ENCODE data around the gene ZSCAN9.

The ZSCAN9 gene

DNA sequence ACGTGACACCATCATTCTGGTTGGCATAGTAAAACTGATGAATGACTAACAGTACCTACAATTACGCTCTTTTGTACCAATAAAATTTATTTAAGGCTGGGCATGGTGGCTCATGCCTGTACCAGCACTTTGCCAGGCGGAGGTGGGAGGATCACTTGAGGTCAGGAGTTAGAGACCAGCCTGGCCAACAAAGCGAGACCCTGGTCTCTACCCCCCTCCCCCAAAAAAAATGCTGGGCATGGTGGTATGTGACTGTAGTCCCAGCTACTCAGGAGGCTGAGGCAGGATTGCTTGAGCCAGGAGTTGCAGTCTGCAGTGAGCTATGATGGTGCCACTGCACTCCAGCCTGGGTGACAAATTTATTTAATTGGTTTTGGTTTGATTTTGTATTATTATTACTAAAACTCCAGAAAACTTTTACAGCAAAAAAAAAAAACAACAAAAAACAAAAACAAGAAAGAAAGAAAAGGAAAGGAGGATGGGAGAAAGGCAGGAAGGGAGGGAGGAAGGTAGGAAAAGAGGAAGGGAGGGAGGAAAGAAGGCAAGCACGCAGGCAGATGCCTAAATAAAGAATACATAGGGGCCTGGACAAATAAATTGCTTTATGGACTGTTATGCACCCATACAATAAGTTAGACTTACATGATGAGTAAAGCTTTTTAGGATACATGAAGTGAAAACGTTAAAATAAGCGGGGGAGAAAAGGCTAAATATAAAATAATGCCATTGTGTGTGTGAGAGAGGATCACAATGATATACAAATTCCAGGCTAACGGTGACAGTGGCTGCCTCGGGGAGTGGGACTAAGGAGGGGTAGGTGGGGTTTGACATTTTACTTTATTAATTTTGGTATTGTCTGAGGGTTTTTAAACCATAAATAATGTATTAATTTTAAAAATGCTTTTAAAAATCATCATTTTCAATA, 682 bp upstream of the ZSCAN9 start:
- DNase-seq = no peak

DNA sequence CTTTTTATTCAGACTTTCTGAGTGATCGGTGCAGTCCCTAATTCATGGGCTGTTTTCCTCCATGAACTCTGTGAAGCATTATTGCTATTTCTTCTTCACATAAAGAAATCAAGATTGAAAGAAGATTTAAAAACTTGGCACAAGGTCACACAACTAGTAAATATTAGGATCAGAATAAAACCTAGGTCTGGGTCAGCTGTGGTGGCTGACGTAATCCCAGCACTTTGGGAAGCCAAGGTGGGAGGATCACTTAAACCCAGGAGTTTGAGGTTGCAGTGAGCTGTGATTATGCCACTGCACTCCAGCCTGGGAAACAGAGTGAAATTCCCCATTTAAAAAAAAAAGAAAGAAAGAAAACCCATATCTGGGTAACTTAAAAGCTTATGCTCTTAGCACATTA, 1.4 kb downstream of the ZSCAN9 start:
- DNase-seq = no peak

DNA sequence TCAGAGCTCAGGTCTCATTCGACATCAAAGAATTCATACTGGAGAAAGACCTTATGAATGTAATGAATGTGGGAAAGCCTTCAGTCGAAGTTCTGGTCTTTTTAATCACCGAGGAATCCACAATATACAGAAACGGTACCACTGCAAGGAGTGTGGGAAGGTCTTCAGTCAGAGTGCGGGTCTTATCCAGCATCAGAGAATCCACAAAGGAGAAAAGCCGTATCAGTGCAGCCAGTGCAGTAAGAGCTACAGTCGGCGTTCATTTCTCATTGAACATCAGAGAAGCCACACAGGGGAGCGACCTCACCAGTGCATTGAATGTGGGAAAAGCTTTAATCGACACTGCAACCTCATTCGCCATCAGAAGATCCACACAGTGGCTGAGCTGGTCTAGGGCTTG, 7.7 kb downstream of the ZSCAN9 start:
- no peak for DNase-seq

DNA sequence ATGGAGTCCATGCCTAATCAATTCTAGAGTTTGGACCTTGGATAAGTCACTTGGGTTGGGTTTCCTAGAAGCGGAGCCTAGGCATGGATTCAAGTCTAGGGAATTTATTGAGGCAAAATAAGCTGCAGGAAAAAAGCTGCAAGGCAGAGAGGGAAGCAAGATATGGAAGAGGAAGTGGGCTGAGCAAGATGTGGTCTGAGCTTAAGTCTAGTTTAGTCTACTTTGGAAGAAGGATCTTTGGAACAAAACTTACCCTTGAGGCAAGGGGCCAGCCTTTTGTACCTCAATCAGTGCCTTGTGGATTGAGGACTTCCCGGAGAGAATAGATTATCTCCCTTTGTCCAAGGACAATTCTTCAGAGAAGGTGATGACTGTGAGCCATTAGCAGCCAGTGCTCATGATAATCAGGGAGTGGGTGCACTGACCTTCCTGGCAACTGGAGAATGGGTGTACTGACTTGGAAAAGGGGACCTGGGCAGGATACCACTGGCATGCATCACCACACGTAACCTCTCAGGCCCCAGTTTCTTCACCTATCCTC, 10.9 kb downstream of the ZSCAN9 start:
- DNase-seq = no peak

DNA sequence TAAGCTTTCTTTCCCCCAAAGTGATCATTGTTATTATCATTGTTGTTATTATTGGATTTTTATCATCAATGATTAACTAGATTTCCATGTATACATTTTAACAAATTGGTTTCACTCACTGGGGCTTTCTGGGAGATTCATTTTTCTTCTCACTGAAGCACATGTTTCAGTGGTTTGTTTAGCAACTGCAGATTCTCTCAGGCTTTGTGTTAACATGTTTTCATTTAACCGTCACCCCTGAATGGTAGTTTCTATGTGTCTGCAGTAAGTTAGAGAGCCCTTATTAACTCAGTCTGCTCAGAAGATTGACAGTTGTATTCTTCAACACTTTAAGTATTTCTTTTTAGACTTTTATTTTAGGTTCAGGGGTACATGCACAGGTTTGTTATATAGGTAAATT, 14.6 kb downstream of the ZSCAN9 start:
- no peak for DNase-seq

DNA sequence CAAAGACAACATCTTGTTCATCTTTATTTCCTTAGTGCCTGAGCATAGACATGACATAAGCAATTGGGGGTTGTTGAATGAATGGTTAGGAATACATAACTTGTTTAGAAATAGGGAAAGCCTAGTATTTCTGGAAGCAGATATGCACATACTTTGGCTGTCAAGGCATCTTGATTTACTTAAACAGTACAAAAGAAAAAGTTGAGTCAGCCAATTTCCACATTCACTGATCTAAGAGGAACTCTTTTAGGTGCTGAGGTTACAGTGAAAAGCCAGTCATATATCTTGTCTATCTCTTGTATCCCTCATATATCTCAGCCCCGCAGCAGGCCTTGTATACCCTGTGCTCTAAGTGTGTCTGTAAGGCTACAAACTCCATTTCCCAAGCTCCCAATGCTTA, 15.4 kb downstream of the ZSCAN9 start:
- DNase-seq = no peak

DNA sequence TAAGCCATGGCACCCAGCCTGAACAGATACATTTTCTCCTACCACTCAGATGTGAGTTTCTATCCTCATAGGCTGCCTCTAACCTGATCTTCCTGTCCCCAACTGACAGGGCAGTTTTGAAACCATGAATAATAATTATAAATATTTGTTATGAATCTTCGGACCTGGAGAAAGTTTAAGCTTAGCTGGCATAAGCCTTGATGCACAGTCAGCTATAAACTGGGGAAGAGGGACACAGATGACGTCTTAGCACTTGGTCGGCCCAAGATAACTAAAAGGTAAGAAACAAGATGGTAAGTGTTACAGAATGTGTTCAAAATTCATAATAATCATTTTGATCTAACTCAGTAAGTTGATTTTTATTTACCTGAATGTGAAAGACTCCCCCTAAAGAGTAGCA, 18.9 kb downstream of the ZSCAN9 start:
- no peak for DNase-seq

DNA sequence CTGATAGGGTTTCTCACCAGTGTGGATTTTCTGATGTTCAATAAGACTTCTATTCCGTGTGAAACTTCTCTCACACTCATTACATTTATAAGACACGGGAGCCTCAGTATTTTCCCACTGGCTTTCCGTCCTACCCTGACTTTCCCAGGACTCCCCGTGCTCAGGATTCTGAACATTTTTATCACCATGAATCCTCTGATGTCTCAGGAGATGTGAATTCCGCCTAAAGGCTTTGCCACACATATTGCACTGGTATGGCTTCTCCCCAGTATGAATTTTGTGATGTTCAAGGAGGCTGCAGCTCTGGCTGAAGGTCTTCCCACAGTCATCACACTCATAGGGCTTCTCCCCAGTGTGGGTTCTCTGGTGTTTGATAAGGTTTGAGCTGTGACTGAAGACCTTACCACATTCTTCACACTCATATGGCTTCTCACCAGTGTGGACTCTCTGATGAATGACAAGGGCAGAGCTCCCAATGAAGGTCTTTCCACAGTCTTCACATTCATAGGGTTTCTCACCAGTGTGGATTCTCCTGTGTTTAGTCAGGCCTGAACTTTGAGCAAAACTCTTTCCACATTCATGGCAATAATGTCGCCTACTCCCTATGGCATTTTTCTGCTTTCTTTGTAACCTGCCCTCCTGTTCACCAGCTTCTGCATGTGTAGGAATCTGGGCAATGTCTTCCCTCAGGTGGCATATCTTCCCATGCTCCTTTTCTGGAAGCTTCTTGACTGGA, 20.3 kb downstream of the ZSCAN9 start:
- no peak for DNase-seq

DNA sequence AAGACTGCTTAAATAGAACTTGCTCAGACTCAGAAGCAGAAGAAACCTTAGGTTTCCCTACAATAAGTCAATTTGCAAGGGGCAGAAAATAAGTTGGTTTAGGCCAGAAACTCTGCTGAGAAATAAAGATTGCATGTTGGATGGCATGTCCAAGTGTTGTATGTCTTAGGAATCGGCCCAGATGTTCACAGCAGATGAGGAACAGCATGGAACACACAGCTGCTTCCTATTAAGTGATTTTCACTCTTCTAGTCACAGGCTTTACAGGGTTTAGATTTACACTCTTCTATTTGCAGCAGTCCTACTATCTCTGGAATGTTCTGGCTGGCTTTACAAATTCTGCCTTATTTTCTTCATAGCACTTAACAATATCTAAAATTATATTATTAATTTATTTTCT, 23.8 kb downstream of the ZSCAN9 start:
- no peak for DNase-seq

DNA sequence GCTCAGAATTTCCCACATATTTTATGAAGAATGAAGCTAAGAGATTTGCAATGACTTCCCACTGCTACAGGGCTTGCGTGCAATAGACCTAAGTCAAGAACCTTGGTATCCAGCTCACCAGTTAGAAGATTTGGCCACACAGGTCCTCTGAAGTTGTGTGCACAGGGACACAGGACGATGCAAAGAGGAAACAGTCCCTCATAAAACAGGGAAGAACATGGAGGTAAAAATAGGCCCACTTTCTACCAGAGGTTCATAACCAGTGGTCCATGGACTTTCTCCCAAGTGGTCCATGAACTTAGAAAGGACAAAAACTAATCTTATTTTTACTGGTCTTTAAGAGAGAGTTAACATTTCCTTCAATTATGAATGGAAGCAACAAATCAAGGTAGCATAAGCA, 25.7 kb downstream of the ZSCAN9 start:
- no peak for DNase-seq

DNA sequence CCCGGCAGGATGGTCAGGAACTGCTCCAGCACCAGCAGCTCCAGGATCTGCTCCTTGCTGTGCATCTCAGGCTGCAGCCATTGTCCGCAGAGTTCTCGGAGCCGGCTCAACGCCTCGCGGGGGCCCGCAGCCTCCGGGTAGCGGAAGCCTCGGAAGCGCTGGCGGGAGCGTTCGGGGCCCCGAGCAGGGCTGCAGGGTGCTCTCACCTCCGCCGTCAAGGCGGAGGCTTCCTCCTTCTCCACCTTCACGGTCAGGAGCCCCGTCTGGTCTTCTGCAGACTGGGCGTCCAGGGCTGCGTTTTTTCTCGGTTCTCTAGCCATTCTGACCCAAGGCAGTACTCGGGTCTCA, 26.6 kb downstream of the ZSCAN9 start:
- peak; percentile 53 for DNase-seq

DNA sequence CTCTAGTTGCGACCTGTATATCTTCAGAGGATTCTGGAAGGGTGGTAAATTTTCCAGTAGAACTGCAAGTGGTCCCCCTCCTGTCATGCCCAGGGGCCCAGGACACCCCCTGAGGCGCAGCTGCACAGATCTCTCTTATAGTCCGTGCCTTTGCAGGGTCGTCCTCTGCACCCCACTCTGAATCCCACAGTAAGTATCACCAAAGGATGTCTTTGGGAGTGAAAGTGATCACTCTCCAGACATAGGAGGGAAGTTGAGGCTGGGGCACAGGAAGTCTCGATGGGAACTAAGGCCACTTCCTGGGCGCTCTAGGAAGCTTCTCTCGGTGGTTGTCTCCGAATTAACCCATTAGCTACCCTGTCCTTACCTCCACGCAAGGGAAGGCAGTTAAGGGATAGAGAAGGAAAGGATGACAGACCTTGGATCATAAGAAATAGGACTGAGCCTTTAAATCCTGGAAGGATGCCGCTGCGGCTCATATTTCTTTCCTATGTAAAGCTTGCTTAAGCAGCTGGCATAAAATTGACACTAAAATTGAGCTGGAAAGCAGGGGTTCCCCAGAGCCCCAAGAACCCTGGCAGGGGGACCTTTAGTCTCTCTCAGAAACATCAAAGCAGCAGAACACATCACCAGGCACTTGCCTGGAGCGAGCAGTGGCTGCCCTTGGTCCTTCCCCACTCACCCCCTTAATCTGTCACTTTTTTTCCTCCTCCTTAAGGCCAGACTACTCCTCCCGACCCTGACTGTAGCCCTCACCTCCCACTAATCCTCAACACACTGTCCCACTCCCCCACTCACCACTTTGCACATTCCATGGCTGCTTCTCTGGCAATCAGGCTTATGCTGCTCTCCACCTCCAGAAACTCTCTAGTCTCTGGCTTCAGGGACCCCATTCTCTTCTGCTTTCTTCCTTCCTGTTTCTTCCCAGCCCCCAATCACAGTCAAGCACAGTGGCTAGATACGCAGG, 27.2 kb downstream of the ZSCAN9 start, which contains the start of gene ZKSCAN4:
TSS of gene ZKSCAN4 (minus strand) at position 261 of the 967 bp plus-strand sequence. CDS start 289 bp downstream, outside the sequence.
- peak; percentile 96 for DNase-seq

DNA sequence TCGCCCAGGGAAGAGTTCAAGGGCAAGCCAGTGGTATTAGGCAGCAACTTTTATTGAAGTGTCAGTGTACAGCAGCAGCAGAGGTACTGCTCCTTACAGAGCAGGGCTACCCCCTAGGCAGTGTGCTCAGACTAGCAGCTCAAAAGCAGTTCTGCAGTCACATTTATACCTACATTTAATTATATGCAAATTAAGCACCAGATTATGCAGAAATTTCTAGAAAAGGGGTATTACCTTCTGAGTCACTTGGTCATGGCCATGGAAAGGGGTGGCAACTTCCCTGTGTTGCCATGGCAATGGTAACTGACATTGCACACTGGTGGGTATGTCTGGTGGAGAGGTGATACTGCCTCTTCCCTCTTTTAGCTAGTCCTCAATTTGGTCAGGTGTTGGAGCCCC, 29.0 kb downstream of the ZSCAN9 start:
- DNase-seq = peak; percentile 49

DNA sequence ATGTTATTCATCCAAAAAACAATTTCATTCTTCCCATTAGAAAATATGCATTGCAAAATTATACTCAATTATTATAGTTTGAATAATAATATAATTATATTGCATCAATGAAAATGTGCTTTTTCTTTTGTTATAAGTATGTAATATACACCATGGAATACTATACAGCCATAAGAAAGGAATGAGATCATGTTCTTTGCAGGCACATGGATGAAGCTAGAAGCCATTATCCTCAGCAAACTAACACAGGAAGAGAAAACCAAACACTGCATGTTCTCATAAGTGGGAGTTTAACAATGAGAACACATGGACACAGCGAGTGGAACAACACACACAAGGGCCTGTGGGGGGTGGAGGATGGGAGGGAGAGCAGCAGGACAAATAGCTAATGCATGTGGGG, 32.0 kb downstream of the ZSCAN9 start:
- DNase-seq = no peak

DNA sequence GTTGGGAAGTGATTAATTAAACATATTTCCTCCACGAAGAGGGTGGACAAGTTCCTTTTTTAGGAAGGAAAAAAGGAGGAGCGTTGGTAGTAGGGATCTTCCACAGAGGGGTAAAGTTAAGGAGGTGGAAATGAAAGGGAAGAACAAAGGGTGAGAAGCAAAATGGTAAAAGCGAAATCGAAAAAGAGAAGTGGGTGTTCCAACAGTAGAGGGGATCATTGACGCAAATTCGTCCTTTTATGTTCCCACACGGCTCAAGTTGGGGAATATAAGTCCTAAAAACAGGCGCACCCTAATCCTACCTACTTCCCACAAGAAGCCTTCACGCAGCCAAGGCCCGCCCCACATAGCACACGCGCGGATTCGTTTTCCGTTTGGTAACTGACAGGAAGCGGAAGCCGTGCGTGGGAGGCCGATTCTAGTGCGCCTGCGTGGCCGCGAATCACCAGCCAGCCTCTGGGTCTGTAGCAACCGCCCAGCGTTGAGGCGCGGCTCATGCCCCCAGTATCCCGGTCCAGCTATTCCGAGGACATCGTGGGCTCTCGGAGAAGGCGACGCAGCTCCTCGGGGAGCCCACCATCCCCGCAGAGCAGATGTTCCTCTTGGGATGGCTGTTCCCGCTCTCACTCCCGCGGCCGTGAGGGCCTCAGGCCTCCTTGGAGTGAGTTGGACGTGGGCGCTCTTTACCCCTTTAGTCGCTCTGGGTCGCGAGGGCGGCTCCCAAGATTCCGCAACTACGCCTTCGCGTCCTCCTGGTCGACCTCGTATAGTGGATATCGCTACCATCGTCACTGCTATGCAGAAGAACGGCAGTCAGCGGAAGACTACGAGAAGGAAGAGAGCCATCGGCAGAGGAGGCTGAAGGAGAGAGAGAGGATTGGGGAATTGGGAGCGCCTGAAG, 34.1 kb downstream of the ZSCAN9 start, which contains the start of gene NKAPL:
TSS of gene NKAPL (plus strand) at position 421 of the 901 bp plus-strand sequence. CDS start at position 496, 75 bp downstream.
- peak; percentile 76 for DNase-seq

DNA sequence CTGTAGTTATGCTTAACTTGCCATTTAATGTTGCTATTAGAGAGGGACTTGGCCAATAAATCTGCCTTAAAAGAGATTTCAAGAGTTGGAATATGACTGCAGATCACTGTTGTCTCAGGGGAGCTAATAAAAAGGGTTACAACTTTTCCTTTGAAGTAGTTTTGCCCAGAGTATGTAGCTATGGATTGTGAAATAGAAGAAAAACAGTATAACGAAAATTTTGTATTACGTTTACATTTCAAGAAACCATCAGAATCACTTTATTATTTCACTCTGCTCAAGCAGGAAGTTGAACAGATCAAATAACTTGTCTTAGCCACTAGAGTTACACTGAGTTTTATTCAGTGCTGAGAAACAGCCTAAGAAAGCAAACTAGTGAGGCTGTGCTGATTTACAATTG, 38.8 kb downstream of the ZSCAN9 start:
- DNase-seq = no peak

DNA sequence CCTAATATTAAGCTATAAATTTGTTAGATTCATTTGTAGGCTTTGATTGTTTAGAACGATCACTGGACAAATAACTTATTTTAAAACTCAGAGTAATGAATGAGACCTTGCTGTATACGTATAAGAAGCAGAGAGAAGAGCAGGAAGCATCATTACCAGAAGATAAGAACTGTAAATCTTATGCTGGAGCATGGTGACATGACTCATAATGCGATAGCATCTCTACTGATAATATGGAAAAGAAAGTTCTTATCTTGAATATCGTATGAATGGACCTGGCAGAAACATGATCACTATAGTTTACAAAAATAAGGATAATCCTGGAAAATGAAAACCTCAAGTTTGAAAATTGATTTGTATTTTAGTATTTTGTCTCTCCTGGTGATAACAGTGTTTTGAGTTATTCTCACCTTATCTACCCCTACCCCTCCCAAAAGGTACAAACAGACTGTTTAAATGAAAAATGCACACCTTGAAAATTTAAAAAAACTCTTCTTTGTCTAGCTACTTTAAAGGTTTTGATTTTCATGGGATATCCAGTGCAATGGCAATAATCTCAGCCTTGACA, 39.8 kb downstream of the ZSCAN9 start:
- peak; percentile 47 for DNase-seq

DNA sequence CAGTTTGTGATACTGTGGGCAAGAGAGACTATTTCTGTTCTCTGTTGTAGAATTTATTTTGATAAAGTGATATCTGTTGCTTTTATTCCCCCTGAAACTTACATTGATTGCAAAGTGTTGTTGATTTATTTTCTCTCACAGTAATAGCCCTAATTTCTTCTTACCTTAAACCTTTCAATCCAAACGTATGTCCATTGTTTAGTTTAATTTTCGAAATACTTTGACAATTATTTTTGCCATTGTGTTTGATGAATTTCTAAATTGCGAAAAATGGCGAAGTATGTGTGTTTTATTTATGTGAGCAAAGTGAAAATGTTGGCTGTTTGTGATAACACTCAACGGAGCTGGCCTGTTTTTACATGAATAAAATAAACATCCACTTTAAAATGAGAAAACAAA, 41.5 kb downstream of the ZSCAN9 start:
- no peak for DNase-seq

DNA sequence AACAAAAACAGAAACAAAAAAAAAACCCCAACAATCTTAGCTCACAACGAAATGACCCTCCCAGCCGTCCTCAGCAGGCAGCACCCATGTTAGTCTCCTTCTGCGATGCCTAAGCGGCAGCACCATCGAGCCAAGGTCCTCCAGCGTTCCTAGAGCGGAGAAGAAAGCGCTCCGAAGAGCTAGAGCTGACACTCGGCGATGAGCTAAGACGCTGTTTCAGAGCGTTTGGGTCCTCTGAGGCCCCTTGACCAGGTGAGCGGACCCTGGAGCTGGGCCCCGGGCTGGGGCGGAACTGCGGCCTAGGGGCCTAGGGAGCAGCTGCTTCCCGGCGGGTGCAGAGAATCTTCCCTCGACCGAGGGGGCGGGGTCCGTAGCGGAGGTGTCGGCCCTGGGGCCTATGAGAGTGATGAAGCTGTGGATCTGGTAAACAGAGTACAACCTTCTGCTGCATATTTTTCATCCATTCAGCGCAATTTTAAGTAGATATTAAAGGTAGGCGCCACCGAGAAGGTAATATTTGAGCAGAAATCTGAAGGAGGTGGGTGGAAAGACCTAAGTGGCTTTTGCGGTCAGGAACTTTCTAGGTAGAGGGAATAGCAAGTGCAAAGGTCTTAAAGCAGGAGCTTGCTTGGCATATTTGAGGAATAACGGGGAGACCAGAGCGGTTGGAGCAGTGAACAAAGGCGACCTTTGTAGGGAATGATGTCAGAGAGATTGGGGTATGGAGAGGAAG, 42.1 kb downstream of the ZSCAN9 start, which contains the start of gene ZSCAN26:
TSS of gene ZSCAN26 (plus strand) at position 182 of the 733 bp plus-strand sequence. CDS start 4,777 bp downstream, outside the sequence.
- peak; percentile 96 for DNase-seq

DNA sequence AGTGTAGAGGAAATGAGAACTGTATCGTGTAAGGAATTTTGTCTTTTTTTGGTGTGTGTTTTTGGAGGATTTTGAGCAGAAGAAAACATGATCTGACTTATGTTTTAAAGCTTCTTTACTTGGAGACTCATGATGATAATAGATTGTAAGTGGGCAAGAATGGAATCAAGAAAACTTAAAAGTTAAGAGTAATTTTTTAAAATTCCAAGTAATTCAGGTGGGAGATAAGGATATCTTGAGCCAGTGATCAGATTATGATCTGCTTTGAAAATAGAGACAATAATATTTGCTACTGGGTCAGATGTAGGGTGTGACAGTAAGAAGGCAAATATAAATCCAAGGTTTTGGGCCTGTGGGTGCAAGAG, 42.6 kb downstream of the ZSCAN9 start:
- DNase-seq = no peak

Measured in hematopoietic multipotent progenitor cell treated with erythropoietin and hydrocortisone succinate and interleukin-3 and kit ligand, for 4 days (in vitro differentiated cells).